CMK (cell line): Measurements from ENCODE around the gene AKT3.

Source experiments
- DNase-seq: peaks from one replicate; pipeline ENCODE4 v3.0.0-alpha.2; 2010; ENCODE audit warnings: low read depth

Gene AKT3

GRCh38 chr1:243459059-243459458 is 391.0 kb downstream of the AKT3 start:
- DNase-seq = no peak

- no peak for DNase-seq
These were observed 392.6 kb downstream of the AKT3 start for GRCh38 chr1:243457363-243457982.

GRCh38 chr1:243455760-243456651 is 394.0 kb downstream of the AKT3 start:
- no peak for DNase-seq

GRCh38 chr1:243454328-243454997 is 395.6 kb downstream of the AKT3 start:
- no peak for DNase-seq

- DNase-seq = no peak
These were observed 398.0 kb downstream of the AKT3 start for GRCh38 chr1:243452092-243452491.

GRCh38 chr1:243449373-243449772 is 400.7 kb downstream of the AKT3 start:
- no peak for DNase-seq

GRCh38 chr1:243447844-243448243 is 402.2 kb downstream of the AKT3 start:
- no peak for DNase-seq

- peak; percentile 24 for DNase-seq
These were observed 402.7 kb downstream of the AKT3 start for GRCh38 chr1:243447347-243447746.

GRCh38 chr1:243443557-243443956 is 406.5 kb downstream of the AKT3 start:
- DNase-seq = no peak

- DNase-seq = no peak
These were observed 408.4 kb downstream of the AKT3 start for GRCh38 chr1:243441601-243442000.

- DNase-seq = no peak
These were observed 409.6 kb downstream of the AKT3 start for GRCh38 chr1:243440406-243440805.

GRCh38 chr1:243438815-243439214 is 411.2 kb downstream of the AKT3 start:
- DNase-seq = no peak
